Gastrocnemius medialis (tissue), 4 donors: Measurements from ENCODE around the gene ZNF878. TPM values are rescaled to one million over a fixed set of nuclear protein-coding genes. Genes with fewer than 3 reads are reported as not detected.
"Not testable (repeated sequence)": the region's sequence is repeated elsewhere in the genome, so short reads cannot be mapped to it uniquely, and the experiment has no call there.

ENCODE experiments used
- ATAC-seq, 2 donors: fragments of 150-250 bp; one replicate each; pipeline ENCODE4 v1.9.1; 2016
- DNase-seq, 2 donors: peaks; one replicate each; pipeline ENCODE4 v3.0.0-alpha.2; 2019
- H3K27ac ChIP-seq, 4 donors: fragments of 200-600 bp; sonication (generic); 1 replicate in 1 of 4; 2 replicates in 3 of 4; pipeline ENCODE4 v1.5.1; 2016 to 2018; ENCODE audit warnings: mild to moderate bottlenecking in 2 of 4, moderate library complexity in 1 of 4
- H3K27me3 ChIP-seq, 3 donors: fragments of 200-600 bp; sonication (generic) in 2 of 3; 1 replicate in 1 of 3; 2 replicates in 2 of 3; pipeline versions ENCODE4 v1.5.1 to v1.6.0; 2016 to 2019; ENCODE audit warnings: mild to moderate bottlenecking in 1 of 3, moderate library complexity in 1 of 3
- H3K36me3 ChIP-seq, 2 donors: fragments of 200-600 bp; sonication (generic) in 1 of 2; one replicate each; pipeline ENCODE4 v1.5.1; 2017 to 2018
- H3K4me1 ChIP-seq, 2 donors: fragments of 200-600 bp; sonication (generic) in 1 of 2; one replicate each; pipeline ENCODE4 v1.5.1; 2016 to 2017; ENCODE audit warnings: mild to moderate bottlenecking in 2 of 2
- H3K4me3 ChIP-seq, 4 donors: fragments of 200-600 bp; sonication (generic) in 3 of 4; 1 replicate in 1 of 4; 2 replicates in 3 of 4; pipeline ENCODE4 v1.5.1; 2016 to 2019; ENCODE audit warnings: mild to moderate bottlenecking in 2 of 4
- H3K9me3 ChIP-seq, 3 donors: fragments of 200-600 bp; sonication (generic) in 2 of 3; 1 replicate in 1 of 3; 2 replicates in 2 of 3; pipeline ENCODE4 v1.5.1; 2016 to 2019
- POLR2A ChIP-seq, 2 donors: fragments of 450-650 bp; IDR thresholded peaks; one replicate each; pipeline ENCODE4 v1.6.1; 2017; ENCODE audit warnings: antibody characterized with exemption in 2 of 2, mild to moderate bottlenecking in 2 of 2, moderate library complexity in 2 of 2
- in situ Hi-C, 4 donors: fragments of 200-750 bp; cut with MboI; loops; one replicate each; pipeline versions ENCODE4 v1.15.0 to v1.8.0; 2017; ENCODE audit warnings: low sequenced_read_pairs in 4 of 4
- intact Hi-C: fragments of 100-400 bp; cut with DNase I; formaldehyde crosslinking; loops from one replicate; pipeline ENCODE4 v1.15.1; 2023; ENCODE audit warnings: low total_unique reads
- total RNA-seq, 4 donors: library from RNA; depleted of rRNA; stranded (reverse); fragments of >200 nt; gene quantifications; one replicate each; pipeline versions ENCODE4 v1.1.0 to v1.2.3, GENCODE V29; 2016
- TF ChIP-seq, protein P1 (sequence below), 5 experiments: fragments of 450-650 bp in 3 of 5; fragments of 200-600 bp in 2 of 5; sonication (generic) in 2 of 5; IDR thresholded peaks in 4 of 5; conservative IDR thresholded peaks in 1 of 5; 1 replicate in 4 of 5; 2 replicates in 1 of 5; pipeline ENCODE4 v1.5.1; 2016 to 2019; ENCODE audit warnings: antibody characterized with exemption in 5 of 5, mild to moderate bottlenecking in 3 of 5, moderate library complexity in 3 of 5

The ZNF878 gene
- total RNA-seq, 4 donors from 2014 or later = not detected

DNA sequence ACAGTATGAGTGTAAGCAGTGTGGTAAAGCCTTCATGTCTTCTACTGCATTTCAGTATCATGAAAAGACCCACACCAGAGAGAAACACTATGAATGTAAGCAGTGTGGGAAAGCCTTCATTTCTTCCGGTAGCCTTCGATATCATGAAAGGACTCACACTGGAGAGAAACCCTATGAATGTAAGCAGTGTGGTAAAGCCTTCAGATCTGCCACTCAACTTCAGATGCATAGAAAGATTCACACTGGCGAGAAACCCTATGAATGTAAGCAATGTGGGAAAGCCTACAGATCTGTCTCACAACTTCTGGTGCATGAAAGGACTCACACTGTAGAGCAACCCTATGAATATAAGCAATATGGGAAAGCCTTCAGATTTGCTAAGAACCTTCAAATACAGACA is 24.6 kb upstream of the ZNF878 start:
- Histone ChIP-seq H3K27me3 (no peaks in the 10 kb centered on the region), H3K4me1 (no peaks in the 10 kb centered on the region), H3K4me3 (peak overlapping the region in 1 of 4 donors; percentile 23), H3K36me3 (peaks cover 33 to 77% of the 10 kb centered on the region in 2 donors), H3K9me3 (peaks cover 30 to 87% (median 65%) of the 10 kb centered on the region in 3 donors), H3K27ac (no peak overlapping the region)
- ATAC-seq (no peak), DNase-seq (no peak)
- no peak for TF ChIP-seq POLR2A (IDR thresholded peaks at IDR 0.05)
- TF ChIP-seq, protein P1, sequence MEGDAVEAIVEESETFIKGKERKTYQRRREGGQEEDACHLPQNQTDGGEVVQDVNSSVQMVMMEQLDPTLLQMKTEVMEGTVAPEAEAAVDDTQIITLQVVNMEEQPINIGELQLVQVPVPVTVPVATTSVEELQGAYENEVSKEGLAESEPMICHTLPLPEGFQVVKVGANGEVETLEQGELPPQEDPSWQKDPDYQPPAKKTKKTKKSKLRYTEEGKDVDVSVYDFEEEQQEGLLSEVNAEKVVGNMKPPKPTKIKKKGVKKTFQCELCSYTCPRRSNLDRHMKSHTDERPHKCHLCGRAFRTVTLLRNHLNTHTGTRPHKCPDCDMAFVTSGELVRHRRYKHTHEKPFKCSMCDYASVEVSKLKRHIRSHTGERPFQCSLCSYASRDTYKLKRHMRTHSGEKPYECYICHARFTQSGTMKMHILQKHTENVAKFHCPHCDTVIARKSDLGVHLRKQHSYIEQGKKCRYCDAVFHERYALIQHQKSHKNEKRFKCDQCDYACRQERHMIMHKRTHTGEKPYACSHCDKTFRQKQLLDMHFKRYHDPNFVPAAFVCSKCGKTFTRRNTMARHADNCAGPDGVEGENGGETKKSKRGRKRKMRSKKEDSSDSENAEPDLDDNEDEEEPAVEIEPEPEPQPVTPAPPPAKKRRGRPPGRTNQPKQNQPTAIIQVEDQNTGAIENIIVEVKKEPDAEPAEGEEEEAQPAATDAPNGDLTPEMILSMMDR (IDR thresholded peaks at IDR 0.05 in 4 of 5, conservative IDR thresholded peaks at IDR 0.05 in 1 of 5) = no peak
- intact Hi-C loops = no loop called here
- in situ Hi-C loops = no loop called here

DNA sequence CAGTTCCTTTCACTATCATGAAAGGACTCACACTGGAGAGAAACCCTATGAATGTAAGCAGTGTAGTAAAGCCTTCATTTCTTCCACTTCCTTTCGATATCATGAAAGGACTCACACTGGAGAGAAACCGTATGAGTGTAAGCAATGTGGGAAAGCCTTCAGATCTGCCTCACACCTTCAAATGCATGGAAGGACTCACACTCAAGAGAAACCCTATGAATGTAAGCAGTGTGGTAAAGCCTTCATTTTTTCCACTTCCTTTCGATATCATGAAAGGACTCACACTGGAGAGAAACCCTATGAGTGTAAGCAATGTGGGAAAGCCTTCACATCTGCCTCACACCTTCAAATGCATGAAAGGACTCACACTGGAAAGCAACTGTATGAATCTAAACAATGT is 23.6 kb upstream of the ZNF878 start:
- H3K27ac ChIP-seq, H3K27me3 ChIP-seq, DNase-seq, ATAC-seq, H3K4me1 ChIP-seq, in situ Hi-C loops, intact Hi-C loops: not testable (repeated sequence)
- Histone ChIP-seq H3K4me3 (peak overlapping the region in 1 of 4 donors; percentile 23), H3K9me3 (peaks cover 30 to 89% (median 65%) of the 10 kb centered on the region in 3 donors), H3K36me3 (peaks cover 33 to 84% of the 10 kb centered on the region in 2 donors)

DNA sequence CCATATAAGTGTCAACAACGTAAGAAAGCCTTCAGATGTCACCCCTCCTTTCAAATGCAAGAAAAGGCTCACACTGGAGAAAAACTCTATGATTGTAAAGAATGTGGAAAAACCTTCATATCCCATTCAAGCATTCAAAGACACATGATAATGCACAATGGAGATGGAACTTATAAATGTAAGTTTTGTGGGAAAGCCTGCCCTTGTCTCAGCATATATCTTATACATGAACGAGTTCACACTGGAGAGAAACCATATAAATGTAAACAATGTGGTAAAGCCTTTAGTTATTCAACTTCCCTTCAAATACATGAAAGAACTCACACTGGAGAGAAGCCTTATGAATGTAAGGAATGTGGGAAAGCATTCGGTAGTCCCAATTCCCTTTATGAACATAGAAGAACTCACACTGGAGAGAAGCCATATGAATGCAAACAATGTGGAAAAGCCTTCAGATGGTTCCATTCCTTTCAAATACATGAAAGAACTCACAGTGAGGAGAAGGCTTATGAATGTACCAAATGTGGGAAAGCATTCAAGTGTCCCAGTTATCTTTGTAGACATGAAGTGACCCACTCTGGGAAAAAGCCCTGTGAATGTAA is 22.9 kb upstream of the ZNF878 start:
- intact Hi-C loops (no loop called here), in situ Hi-C loops (no loop called here)
- Histone ChIP-seq H3K36me3 (peaks cover 33 to 85% of the 10 kb centered on the region in 2 donors), H3K27me3 (no peaks in the 10 kb centered on the region), H3K27ac (no peak overlapping the region), H3K4me1 (no peaks in the 10 kb centered on the region), H3K4me3 (peak overlapping the region in 1 of 4 donors; percentile 23), H3K9me3 (peaks cover 30 to 84% (median 67%) of the 10 kb centered on the region in 3 donors)
- TF ChIP-seq, protein P1 (IDR thresholded peaks at IDR 0.05 in 4 of 5, conservative IDR thresholded peaks at IDR 0.05 in 1 of 5) = no peak
- TF ChIP-seq POLR2A (IDR thresholded peaks at IDR 0.05) = no peak
- ATAC-seq (no peak), DNase-seq (no peak)

DNA sequence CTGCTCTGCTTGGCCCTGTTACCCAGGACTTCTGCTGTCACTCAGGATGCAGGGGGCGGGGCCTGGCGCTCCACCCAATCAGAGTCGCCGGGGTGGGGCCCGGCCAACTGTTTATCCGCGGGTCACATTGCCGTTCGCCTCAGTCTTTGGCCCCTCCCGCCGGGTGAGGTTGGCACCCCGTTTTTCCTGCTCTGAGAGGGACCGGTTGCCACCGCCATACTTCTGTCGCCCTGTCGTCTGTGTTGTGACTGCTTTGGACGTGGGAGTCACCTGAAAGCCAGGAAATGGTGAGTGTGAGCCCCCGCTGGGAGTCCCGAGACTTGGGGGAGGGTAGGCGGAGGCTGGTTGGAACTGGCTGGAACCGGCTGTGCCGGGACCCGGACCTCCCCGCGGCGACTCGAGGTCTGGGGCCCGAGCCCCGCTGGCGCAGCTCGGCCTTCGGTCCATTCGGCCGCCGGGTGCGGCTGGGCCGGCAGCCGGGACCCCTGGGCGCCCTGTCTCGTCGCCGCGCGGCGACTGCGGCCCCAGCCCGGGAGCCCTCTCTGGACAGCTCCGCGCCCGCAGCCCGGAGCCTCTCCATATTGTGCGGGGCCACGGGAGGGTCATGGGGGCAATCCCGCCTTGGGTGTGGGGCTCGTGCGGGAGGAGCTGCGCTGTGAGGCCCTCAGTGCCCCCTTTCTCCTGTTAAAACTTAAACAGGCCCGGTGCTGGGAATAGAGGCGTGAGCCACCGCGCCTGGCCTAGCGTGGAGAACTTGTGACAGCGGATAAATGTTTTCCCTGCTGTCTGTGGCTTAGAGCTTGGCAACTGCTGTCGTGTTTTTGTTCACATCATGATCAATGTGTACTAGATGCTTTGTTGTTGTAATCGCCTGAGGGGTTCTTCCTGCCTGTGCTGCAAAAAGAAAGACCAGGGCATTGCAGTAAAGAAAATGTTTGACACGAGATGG is 12.1 kb upstream of the ZNF878 start, which contains the start of gene ZNF844:
Gene ZNF844 (plus strand): TSS at position 142 of the 949 bp plus-strand sequence. CDS start 143 bp downstream, at position 285.
- DNase-seq (peak; percentile 93 to 97), ATAC-seq (peak; percentile 96 to 97)
- Histone ChIP-seq H3K4me1 (peaks cover 0 to 4% of the 10 kb centered on the region in 2 donors), H3K36me3 (peaks cover 0 to 17% of the 10 kb centered on the region in 2 donors), H3K4me3 (peak within 1 kb of the TSS; percentile 63 to 92 (median 82)), H3K9me3 (peaks cover 0 to 11% (median 2%) of the 10 kb centered on the region in 3 donors), H3K27ac (peak within 1 kb of the TSS; percentile 85 to 97 (median 92)), H3K27me3 (no peaks in the 10 kb centered on the region)
- in situ Hi-C loops = loop anchor here in 1 of 4 donors (5.0 kb wide), 1 partner anchor 77 kb away; the partner anchor contains the start of gene ZNF20
- intact Hi-C loops = loop anchor here (1.0 to 10.0 kb wide), 4 partner anchors 75 to 268 kb away; partner anchors contain the start of genes ZNF20, ZNF491 and ZNF700
- peak; percentile 80 to 95 for TF ChIP-seq POLR2A (IDR thresholded peaks at IDR 0.05)
- TF ChIP-seq, protein P1 (IDR thresholded peaks at IDR 0.05 in 4 of 5, conservative IDR thresholded peaks at IDR 0.05 in 1 of 5) = no peak
